ENCODE results near the gene NAPA.
"Not testable (repeated sequence)": the region's sequence is repeated elsewhere in the genome, so short reads cannot be mapped to it uniquely, and the experiment has no call there.

The NAPA gene

DNA sequence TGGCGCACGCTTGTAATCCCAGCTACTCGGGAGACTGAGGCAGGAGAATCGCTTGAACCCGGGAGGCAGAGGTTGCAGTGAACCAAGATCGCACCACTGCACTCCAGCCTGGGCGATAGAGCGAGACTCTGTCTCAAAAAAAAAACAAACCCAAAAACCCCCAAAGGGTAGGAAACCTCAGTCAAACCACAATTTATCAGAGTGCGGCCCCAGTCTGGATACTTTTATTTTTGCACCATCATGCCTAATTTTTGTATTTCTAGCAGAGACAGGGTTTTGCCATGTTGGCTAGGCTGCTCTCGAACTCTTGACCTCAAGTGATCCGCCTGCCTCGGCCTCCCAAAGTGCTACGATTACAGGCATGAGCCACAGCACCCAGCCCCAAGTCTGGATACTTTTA is 28.6 kb downstream of the NAPA start:
- not testable (repeated sequence) for DNase-seq (ENCODE audit: low spot score)

DNA sequence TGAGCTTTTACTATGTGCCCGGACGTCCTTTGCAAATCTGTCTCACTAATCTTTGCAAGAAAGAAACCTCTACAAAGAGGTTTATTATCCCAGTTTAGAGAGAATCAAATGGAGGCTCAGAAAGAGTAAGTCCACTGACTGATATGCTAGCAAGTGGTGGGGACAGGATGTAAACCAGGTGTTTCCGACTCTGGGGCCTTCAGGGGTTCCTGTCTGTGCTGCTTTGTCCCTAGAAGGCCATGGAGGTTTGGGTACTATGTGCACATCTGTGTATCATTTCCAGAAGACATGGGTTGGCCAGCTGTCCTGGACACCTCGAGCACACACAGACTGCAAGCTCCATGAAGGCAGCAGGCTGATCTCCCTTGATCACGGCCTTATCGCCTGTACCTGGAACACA is 29.7 kb downstream of the NAPA start:
- no peak for DNase-seq (ENCODE audit: low spot score)

GRCh38 chr19:47483800-47484690 is 30.8 kb downstream of the NAPA start, which contains the start of gene KPTN:
Gene KPTN (minus strand): TSS chr19:47484219. CDS start chr19:47484160, 59 bp downstream.
- DNase-seq (ENCODE audit: low spot score): peak; percentile 83

DNA sequence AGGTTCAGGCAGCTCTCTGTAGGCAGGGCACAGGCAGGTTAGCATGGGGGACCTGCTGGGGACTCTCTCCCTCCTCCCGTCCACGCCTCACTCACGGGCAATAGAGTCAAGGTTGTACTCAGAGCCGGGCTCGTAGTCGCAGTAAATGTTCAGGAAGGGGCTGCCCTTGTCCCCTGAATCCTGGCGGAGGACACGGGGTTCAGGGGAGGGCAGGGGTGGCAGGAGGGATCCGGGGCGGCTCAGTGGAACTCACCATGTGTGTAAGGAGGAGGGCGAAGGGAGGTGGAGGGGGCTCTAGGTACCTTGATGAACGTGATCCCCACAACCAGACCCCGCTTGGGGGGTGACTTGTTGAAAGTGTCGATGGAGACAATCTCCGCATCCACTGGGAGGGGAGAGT is 31.7 kb downstream of the NAPA start:
- DNase-seq (ENCODE audit: low spot score): no peak

DNA sequence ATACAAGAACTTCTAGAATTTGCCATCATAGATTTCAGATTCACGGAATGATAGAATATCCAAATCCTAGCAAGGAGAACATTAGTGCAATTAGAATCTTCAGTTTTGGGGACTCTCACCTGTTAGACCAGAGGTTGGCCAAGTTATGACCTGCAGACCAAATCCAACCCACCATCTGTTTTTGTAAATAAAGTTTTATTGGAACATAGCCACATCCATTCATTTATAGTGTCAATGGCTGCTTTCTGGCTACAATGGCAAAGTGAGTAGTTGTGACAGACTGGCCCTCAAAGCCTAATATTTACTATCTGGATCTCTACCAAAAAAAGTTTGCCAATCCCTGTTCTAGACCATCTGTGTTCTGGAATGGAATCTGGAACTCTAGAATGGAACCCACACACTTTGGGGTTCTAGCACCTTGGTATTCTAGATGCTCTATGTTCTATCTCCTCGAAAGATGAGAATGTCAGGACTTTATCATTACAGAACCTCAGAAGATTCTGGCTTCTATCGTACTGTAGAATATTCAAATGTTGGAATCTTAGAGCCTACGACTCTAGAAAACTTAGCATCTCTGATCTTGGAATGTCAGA is 33.3 kb downstream of the NAPA start:
- DNase-seq (ENCODE audit: low spot score): no peak

GRCh38 chr19:47480658-47481057 is 34.2 kb downstream of the NAPA start:
- no peak for DNase-seq (ENCODE audit: low spot score)

DNA sequence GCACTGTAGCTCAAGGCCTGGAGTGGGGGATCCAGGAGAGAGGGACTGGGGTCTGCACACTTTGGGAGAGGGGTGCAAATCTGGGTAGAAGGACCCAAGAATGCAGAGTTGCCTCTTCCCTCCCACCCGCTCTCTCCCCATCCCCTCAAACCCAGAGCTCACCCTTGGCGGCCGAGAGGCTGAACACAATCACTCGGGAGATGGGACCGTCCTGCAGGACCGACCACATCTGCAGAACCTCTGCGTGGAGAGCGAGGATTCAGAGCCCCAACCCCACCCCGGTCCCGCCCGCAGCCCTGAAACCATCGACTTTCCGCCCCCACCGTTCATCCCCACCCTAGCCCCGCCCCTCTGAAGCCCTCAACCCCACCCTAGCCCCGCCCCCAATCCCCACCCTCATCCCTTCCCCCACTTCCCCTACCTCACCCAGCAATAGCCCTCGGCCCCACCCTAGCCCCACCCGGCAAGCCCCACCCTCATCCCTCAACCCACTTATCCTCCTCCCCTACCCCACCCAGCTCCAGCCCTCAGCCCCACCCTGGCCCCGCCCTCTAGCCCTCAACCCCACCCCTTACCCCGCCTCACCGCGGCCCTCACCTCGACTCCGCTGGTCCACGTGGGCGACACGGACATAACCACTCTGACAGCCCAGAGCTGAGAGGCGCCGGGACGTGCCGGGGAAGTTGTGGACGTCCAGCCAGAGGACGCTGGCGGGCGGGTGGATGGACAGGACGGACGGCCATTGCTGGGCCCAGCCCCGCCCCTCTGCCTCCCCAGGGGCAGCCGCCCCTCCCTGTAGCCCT is 35.0 kb downstream of the NAPA start:
- DNase-seq (ENCODE audit: low spot score): no peak

- DNase-seq (ENCODE audit: low spot score): no peak
These were observed 38.4 kb downstream of the NAPA start for GRCh38 chr19:47476438-47476972.

DNA sequence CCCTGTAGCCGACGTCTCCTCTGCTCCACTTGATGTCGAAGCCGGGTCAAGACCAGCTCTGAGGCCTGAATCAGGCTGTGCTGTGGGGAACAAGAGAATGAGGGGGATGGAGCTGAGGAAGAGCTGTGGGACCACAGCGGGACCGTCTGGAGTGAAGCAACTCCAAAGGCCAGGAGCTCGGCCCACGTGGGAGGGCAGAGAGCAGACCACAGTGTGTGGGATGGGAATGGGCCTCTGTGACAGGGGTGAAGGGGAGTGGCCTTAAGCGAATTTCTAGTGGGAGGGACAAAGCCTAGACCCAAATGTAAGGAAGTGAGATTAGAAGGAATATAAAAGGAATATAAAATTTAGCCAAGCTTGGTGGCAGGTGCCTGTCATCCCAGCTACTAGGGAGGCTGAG is 39.4 kb downstream of the NAPA start:
- no peak for DNase-seq (ENCODE audit: low spot score)

DNA sequence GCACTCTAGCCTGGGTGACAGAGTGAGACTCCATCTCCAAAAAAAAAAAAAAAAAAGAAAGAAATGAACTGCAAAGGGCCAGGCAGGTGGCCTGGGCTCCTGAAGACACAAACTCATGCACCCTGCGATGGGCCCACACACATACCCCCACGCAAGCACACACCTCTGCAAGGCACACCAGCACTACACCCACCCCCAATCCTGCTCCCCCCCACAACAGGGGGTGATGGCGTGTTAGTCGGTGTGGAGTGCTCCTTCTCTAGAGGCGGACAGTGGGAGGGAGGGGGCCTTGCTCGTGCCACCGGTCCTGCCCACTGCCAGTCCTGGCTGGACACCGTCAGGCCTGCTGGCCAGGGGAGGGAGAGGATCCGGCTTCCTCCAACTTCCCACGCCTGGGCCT is 41.5 kb downstream of the NAPA start:
- no peak for DNase-seq (ENCODE audit: low spot score)

DNA sequence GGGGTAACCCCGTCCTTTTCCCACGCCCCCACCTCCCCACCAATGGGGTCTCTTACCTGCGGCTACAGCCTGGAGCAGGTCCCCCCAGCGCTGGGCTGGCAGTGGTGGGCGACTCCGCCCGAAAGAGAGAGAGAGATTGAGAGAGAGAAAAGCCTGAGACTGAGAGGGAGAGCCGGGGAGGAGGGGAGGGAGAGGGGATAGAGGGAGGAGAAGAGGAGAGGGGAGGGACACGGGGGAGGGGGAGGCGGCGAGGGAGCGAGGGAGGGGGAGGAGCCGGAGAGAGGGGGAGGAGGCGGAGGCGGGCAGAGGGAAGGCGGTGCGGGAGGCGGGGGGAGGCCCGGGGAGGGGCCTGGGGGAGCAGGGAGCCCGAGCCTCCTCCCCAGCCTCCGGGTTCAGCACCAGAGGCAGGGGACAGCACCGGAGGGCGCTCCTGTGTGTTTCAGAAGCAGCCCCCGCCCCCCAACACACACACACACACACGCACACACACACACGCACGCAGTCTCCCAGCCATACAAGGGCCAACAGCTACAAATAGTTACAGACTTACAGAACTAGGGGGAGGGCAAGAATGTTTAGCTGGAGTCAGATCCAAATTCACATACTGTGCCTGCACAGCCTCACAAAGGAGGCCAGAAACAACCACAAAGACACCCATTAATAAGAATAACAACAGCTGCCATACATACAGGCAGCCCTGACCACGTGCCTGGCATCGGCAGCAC is 43.0 kb downstream of the NAPA start, which contains the start of gene SLC8A2:
TSS of gene SLC8A2 (minus strand) at position 161 of the 725 bp plus-strand sequence. CDS start 5,490 bp downstream, outside the sequence.
- DNase-seq (ENCODE audit: low spot score): no peak

GRCh38 chr19:47471381-47471732 is 43.5 kb downstream of the NAPA start:
- DNase-seq (ENCODE audit: low spot score): no peak

GRCh38 chr19:47470447-47471195 is 44.2 kb downstream of the NAPA start:
- no peak for DNase-seq (ENCODE audit: low spot score)

DNA sequence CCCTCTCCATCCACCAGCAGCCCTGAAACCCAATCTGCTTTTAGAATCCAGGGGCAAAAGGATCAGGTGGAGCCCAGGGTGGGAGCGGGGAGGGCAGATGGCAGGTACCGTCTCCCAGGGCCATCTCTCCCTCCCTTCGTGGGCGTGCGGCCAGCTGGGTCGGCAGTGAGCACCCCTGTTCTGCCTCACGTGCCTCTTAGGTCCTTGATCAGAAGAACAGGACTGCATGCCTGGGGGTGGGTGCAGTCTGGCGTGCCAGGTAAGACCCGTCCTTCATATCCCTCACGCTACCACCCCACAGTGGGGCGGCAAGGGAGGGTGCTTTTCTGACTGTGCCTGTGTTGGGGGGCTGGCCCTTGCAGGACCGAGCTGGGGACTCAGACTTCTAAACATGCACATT is 45.1 kb downstream of the NAPA start:
- DNase-seq (ENCODE audit: low spot score): no peak

GRCh38 chr19:47469363-47469700 is 45.5 kb downstream of the NAPA start:
- no peak for DNase-seq (ENCODE audit: low spot score)

GRCh38 chr19:47467914-47468313 is 46.9 kb downstream of the NAPA start:
- DNase-seq (ENCODE audit: low spot score): no peak

DNA sequence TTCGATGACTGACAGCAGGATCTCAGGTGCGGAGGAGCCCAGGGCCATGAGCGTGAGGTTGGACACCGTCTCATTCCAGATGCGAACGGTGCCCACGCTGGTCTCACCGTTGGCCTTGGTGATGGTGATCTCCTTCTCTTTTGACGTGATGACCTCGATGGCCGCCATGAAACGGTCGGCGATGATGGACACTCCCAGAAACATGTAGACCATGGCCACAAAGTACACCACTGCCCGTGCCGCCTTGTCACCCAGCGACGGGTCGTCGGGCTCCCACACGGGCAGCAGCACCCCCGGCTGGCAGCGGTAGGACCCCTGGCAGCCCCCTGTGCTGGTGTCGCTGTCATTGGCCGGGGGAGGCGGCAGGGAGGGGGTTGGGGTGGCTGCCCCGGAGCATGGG is 48.9 kb downstream of the NAPA start:
- DNase-seq (ENCODE audit: low spot score): no peak

DNA sequence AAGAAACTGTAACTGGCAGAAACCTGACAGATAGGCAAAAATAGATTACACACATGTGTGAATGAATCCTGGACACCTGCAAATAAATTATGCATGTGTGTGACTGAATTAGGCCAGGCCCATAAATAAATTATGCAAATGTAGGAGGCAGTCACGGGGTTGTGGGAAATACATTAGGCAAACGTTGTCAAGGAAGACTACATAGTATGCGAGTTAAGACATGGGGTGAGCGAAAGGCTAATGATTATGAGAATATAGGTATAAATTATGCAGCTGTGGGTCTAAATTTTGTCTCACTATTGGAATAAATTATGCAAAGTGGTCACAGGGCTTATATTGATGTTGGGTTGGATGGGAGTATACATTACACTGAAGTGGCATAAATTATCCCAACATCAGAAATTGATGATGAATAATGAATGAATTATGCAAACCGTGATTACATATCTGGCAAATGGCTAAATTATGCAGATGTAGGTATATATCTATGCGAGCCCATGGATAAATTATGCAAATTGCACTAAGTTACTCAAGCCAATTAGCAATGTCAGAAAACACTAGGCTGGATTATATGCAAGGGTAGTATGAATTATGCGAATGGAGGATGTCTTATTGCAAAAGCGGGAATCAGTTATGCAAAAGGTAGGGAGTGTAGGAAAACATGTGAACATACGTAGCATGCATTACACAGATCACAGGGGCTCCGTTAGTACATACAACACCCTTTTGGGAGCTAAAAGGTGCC is 50.0 kb downstream of the NAPA start:
- no peak for DNase-seq (ENCODE audit: low spot score)

DNA sequence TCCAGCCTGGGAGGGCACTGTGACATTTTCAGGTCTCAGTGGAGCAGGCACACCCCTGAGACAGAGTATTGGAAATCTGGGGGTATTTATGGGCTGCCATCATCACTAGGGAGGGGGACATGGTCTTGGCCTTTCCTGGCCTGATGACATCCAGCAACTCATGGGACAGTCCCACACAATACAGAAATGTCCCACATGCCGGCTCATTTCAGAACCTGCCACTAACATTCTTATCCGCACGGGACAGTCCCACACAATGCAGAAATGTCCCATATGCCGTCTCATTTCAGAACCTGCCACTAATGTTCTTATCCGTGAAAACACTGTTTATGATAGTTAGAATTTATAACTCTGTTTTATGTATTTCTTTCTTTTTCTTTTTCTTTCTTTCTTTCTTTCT is 53.0 kb downstream of the NAPA start:
- no peak for DNase-seq (ENCODE audit: low spot score)

- DNase-seq (ENCODE audit: low spot score): no peak
These were observed 55.4 kb downstream of the NAPA start for GRCh38 chr19:47459477-47459876.
